B cell (primary cell): ENCODE measurements around the gene NPM3.

ENCODE experiments used
- CTCF ChIP-seq: fragments of 200-600 bp; IDR thresholded peaks from one replicate; pipeline ENCODE4 v1.8.0; 2022; ENCODE audit warnings: antibody characterized with exemption, mild to moderate bottlenecking
- EZH2 ChIP-seq: IDR thresholded peaks from 2 replicates; pipeline ENCODE4 v1.6.1; 2012; ENCODE audit warnings: borderline replicate concordance, low read depth, mild to moderate bottlenecking, moderate library complexity, low read length; ENCODE audit not compliant: insufficient read depth, poor library complexity, severe bottlenecking

- TF ChIP-seq CTCF (no peak), EZH2 (no peak)
These were observed 20.0 kb downstream of the NPM3 start for GRCh38 chr10:101763141-101763846.
